Esophagus muscularis mucosa (tissue), 4 donors: ENCODE results near the gene DACH1. TPM values are rescaled to one million over a fixed set of nuclear protein-coding genes. Genes with fewer than 3 reads are reported as not detected.

ENCODE experiments used
- DNase-seq: peaks from one replicate; pipeline ENCODE4 v3.0.0-alpha.2; 2017; ENCODE audit errors: extremely low spot score
- H3K27ac ChIP-seq, 4 donors: fragments of 200-600 bp; sonication (generic); replicated peaks in 1 of 4; 1 replicate in 3 of 4; 2 replicates in 1 of 4; pipeline ENCODE4 v1.5.1; 2016 to 2019; ENCODE audit warnings: mild to moderate bottlenecking in 1 of 4
- H3K27me3 ChIP-seq, 4 donors: fragments of 200-600 bp; sonication (generic); one replicate each; pipeline versions ENCODE4 v1.5.1 to v1.6.0; 2016 to 2019
- H3K36me3 ChIP-seq, 4 donors: fragments of 200-600 bp; sonication (generic); one replicate each; pipeline ENCODE4 v1.5.1; 2016 to 2019
- H3K4me1 ChIP-seq, 4 donors: fragments of 200-600 bp; sonication (generic); one replicate each; pipeline ENCODE4 v1.5.1; 2016 to 2019
- H3K4me3 ChIP-seq, 4 donors: fragments of 200-600 bp; sonication (generic); 1 replicate in 2 of 4; 2 replicates in 2 of 4; pipeline ENCODE4 v1.5.1; 2016 to 2019; ENCODE audit warnings: mild to moderate bottlenecking in 4 of 4, moderate library complexity in 1 of 4
- H3K9me3 ChIP-seq, 4 donors: fragments of 200-600 bp; sonication (generic); 1 replicate in 3 of 4; 2 replicates in 1 of 4; pipeline ENCODE4 v1.5.1; 2016 to 2019
- EP300 ChIP-seq: sonication (generic); formaldehyde crosslinking; IDR thresholded peaks from one replicate; pipeline ENCODE4 v1.6.1; 2017; ENCODE audit warnings: antibody characterized with exemption
- POLR2A ChIP-seq: fragments of 450-650 bp; IDR thresholded peaks from one replicate; pipeline ENCODE4 v1.6.1; 2017; ENCODE audit warnings: antibody characterized with exemption, moderate library complexity, mild to moderate bottlenecking, low read depth
- POLR2AphosphoS5 ChIP-seq, 2 donors: sonication (generic); formaldehyde crosslinking; IDR thresholded peaks; one replicate each; pipeline ENCODE4 v1.6.1; 2017; ENCODE audit warnings: antibody characterized with exemption in 2 of 2
- WGBS: methylation state at CpG from one replicate; pipeline ENCODE4 v1.1.5; 2018; 5-methylcytosine and 5-hydroxymethylcytosine counted together
- intact Hi-C: fragments of 100-400 bp; cut with DNase I; formaldehyde crosslinking; loops from one replicate; pipeline ENCODE4 v1.15.1; 2023
- total RNA-seq, 4 donors: library from RNA; depleted of rRNA; stranded (reverse); fragments of >200 nt; gene quantifications; one replicate each; pipeline versions ENCODE4 v1.1.0 to v1.2.1, GENCODE V29; 2016
- TF ChIP-seq, protein P1 (sequence below), 3 experiments: fragments of 200-600 bp in 2 of 3; fragments of 450-650 bp in 1 of 3; sonication (generic) in 2 of 3; IDR thresholded peaks; one replicate each; pipeline ENCODE4 v1.5.1; 2017 to 2019; ENCODE audit warnings: antibody characterized with exemption in 3 of 3, mild to moderate bottlenecking in 2 of 3, moderate library complexity in 1 of 3

The DACH1 gene
- total RNA-seq, 4 donors from 2014 or later, result 1.2 to 2.0 (median 1.5) TPM

DNA sequence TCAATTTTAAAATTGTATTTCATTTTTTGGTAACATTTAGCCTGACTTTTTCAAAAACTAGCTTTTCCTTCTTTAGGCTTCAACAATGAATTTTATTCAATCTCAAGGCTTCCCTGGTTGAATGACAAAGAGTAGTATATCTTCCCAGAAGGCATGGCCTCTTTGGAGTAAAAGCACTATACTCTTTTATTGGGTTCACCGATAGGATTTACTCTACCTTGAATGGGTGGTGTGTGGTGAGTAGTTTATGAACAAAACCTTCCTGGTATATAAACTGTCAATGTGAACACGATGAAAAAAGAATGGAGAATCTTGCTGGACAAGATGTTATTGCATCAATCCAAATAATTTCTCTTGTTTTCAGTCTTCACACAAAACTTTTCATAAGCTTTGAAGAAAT lies 167.7 kb downstream of the DACH1 start:
- no peak for DNase-seq
- no peak overlapping the region for H3K27ac ChIP-seq
- TF ChIP-seq EP300, result no peak
- TF ChIP-seq, protein P1, sequence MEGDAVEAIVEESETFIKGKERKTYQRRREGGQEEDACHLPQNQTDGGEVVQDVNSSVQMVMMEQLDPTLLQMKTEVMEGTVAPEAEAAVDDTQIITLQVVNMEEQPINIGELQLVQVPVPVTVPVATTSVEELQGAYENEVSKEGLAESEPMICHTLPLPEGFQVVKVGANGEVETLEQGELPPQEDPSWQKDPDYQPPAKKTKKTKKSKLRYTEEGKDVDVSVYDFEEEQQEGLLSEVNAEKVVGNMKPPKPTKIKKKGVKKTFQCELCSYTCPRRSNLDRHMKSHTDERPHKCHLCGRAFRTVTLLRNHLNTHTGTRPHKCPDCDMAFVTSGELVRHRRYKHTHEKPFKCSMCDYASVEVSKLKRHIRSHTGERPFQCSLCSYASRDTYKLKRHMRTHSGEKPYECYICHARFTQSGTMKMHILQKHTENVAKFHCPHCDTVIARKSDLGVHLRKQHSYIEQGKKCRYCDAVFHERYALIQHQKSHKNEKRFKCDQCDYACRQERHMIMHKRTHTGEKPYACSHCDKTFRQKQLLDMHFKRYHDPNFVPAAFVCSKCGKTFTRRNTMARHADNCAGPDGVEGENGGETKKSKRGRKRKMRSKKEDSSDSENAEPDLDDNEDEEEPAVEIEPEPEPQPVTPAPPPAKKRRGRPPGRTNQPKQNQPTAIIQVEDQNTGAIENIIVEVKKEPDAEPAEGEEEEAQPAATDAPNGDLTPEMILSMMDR (IDR thresholded peaks at IDR 0.05), result no peak
- no peak for TF ChIP-seq POLR2A
- no peak for TF ChIP-seq POLR2AphosphoS5 (IDR thresholded peaks at IDR 0.05)
- no peak overlapping the region for H3K4me3 ChIP-seq
- H3K9me3 ChIP-seq, result no peaks in the 10 kb centered on the region
- intact Hi-C loops, result no loop called here
- H3K4me1 ChIP-seq, result no peaks in the 10 kb centered on the region
- no peaks in the 10 kb centered on the region for H3K36me3 ChIP-seq
- 88% methylated on average over 2 of the region's 2 CpGs for WGBS
- H3K27me3 ChIP-seq, result no peaks in the 10 kb centered on the region

DNA sequence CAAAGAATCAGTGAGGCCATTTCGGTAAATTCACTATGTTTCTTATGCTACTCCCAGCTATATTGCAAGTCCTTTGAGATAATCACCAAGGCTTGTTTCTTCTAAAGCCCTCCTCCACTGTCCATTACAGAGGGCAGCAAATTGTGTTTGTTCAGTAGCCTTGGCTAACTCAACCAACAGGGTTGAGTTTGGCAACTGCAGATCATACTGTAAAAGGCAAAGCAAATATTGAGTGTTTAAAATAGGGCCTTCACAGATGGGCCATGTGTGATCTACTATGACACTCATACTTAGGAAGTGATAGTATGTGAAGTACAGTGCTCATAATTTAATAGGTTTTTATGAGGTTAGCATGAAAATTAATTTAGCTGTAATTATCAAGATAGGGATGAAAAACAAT lies 171.3 kb downstream of the DACH1 start:
- Histone ChIP-seq H3K4me3 (no peak overlapping the region), H3K4me1 (no peaks in the 10 kb centered on the region), H3K27ac (no peak overlapping the region), H3K36me3 (no peaks in the 10 kb centered on the region), H3K9me3 (no peaks in the 10 kb centered on the region), H3K27me3 (no peaks in the 10 kb centered on the region)
- intact Hi-C loops, result no loop called here
- no peak for TF ChIP-seq POLR2A
- no peak for TF ChIP-seq EP300
- TF ChIP-seq, protein P1 (IDR thresholded peaks at IDR 0.05), result no peak
- TF ChIP-seq POLR2AphosphoS5 (IDR thresholded peaks at IDR 0.05), result no peak
- no peak for DNase-seq
- WGBS, result 100% methylated on average over 1 of the region's 1 CpG

DNA sequence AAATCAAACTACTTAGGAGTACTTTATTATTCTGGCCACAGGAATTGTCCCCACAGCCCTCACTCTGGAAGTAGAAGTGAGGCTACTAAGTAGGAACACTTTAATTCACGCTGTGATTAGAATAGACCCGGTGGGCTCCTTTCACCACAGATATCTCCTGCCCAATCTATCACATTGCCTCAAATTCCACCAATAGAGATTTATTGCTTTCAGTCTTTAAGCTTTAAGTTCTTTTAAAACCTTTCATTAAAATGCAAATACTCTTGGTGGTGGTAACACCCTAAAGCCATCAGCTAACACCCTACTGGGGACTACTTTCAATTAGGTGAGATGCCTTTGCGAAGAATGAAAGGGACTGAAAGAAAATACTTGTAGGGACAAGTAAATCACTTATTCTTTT lies 181.9 kb downstream of the DACH1 start:
- 66% methylated on average over 3 of the region's 3 CpGs for WGBS
- TF ChIP-seq EP300, result no peak
- TF ChIP-seq, protein P1 (IDR thresholded peaks at IDR 0.05), result no peak
- no peak for TF ChIP-seq POLR2AphosphoS5 (IDR thresholded peaks at IDR 0.05)
- no peak for TF ChIP-seq POLR2A
- H3K27ac ChIP-seq, result no peak overlapping the region

DNA sequence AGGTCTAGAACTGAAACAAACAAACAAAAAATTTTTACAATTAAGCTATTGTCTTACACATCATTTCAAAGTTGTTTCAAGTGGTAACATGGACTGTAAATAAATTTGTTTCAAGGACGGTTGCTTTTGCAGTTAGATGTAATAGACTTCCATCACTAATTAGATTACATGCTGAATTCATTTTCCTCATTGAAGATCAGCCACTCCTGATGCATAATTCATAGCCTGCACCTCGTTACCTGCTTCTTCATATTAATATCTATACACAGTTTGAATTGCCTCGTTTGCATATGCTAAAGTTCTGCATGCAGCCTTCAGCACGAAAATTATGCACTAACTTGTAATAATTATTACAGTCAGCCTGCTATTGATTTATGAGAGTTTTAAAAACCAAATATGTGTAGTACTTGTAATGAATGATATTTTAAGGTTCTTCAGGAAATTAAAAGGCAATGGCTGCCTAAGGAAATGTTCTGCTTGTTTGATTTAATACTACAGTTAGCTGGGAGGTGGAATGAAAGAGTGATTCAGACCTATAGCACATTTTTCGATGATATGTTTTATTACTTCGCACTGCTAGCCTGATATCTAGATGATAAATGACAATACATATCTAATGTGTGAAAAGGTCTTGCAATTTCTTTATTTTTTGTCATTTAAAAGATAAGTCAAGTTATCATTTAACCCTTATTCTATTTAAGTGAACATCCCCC lies 184.9 kb downstream of the DACH1 start:
- Histone ChIP-seq H3K4me1 (no peaks in the 10 kb centered on the region), H3K27me3 (no peaks in the 10 kb centered on the region), H3K9me3 (no peaks in the 10 kb centered on the region), H3K27ac (no peak overlapping the region), H3K4me3 (no peak overlapping the region), H3K36me3 (no peaks in the 10 kb centered on the region)
- TF ChIP-seq, protein P1 (IDR thresholded peaks at IDR 0.05), result no peak
- WGBS, result 81% methylated on average over 6 of the region's 6 CpGs
- no peak for DNase-seq
- intact Hi-C loops, result no loop called here

More for the DNA sequence above, 181.9 kb downstream of the DACH1 start:
- no peaks in the 10 kb centered on the region for H3K36me3 ChIP-seq
- H3K9me3 ChIP-seq, result no peaks in the 10 kb centered on the region
- intact Hi-C loops, result no loop called here
- H3K27me3 ChIP-seq, result no peaks in the 10 kb centered on the region
- no peak for DNase-seq
- H3K4me1 ChIP-seq, result no peaks in the 10 kb centered on the region
- H3K4me3 ChIP-seq, result no peak overlapping the region

DNA sequence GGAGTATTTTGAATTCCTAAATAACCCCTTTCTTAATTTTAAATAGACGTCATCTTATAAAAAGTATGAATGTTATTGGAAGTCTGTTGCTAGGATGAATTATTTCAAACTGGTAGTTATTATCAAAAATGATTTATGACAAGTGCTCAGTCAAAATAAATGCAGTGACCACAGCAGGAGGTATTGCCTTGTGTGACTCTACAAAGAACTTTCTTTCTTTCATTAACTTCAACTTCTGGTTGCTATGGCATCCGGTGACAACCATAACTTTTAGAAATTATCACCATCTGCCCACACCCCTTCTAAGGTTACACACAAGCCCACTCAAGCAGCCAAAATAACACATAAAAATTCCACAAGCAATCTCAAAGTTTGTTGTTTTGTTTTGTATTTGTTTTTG lies 189.9 kb downstream of the DACH1 start:
- H3K9me3 ChIP-seq, result no peaks in the 10 kb centered on the region
- H3K4me3 ChIP-seq, result no peak overlapping the region
- H3K4me1 ChIP-seq, result no peaks in the 10 kb centered on the region
- H3K27me3 ChIP-seq, result no peaks in the 10 kb centered on the region
- 84% methylated on average over 2 of the region's 2 CpGs for WGBS
- intact Hi-C loops, result no loop called here
- no peaks in the 10 kb centered on the region for H3K36me3 ChIP-seq
- no peak for TF ChIP-seq POLR2AphosphoS5 (IDR thresholded peaks at IDR 0.05)
- TF ChIP-seq, protein P1 (IDR thresholded peaks at IDR 0.05), result no peak
- TF ChIP-seq POLR2A, result no peak
- no peak for TF ChIP-seq EP300
- DNase-seq, result no peak
- no peak overlapping the region for H3K27ac ChIP-seq
